Activated T-cell treated with anti-CD3 and anti-CD28 coated beads for 1 hour (primary cell): ENCODE data around the gene C8B.

Source experiments
- DNase-seq: peaks from one replicate; pipeline ENCODE4 v3.0.0-alpha.2; 2020; ENCODE audit warnings: low read depth

C8B gene

GRCh38 chr1:56931211-56931610 lies 34.6 kb downstream of the C8B start:
- DNase-seq = no peak

- no peak for DNase-seq
Measured at GRCh38 chr1:56929492-56929891, 36.3 kb downstream of the C8B start.

DNA sequence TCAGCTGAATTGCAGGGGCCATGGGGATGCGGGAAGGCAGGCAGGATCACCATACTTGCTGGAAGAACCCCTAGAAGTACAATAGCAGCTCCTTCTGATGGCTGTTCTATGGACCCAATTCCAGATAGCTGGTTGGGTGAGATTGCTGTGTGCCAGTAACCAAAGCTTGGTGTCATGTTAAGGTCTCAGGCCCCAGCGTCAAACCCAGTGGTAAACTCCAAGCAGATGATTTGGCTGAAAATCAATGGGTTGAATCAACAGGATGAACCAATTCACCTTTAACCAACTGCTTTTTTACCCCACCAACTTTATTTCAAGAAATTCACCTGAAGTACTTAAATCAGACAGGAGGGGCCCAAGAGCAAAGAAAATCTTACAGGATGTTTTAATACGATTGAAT lies 37.8 kb downstream of the C8B start:
- DNase-seq = no peak

DNA sequence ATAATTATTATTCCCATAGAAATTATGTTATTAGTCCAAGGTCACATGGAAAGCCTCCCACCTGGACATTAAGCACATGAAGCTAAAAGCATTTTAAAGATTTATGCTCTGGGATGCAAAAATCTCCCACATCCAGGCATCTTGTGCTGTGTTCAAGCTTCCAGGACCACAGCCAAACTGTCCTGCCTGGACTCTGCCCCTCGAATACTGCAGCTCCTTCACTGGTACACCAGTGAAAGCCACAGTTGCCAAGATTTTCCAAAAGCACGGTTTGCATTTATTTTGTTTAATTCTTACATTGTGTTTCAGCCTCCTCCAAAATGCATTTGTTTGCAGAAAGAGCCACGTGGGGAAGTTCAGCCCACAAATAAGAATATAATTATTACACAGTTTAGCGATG lies 38.6 kb downstream of the C8B start:
- DNase-seq = no peak

GRCh38 chr1:56925193-56925592 lies 40.6 kb downstream of the C8B start:
- DNase-seq = no peak

DNA sequence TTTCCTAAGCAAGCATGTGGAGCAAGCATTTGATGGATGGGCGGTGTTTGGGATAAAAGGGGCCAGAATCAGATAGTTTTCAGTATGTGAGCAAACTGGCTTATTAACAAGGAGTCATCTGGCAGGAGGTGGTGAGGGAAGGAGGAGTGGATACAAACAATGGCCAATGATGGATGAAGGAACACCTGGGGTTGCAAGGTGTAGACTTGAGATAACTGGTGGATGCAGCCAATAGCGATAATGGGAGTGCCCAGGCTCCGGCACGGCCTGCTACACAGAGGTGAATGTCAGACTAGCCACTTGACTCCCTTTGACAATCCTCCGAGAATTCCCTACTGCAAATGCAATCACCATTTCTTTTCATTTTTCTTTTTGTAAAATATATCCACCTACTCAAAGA lies 41.7 kb downstream of the C8B start:
- no peak for DNase-seq

- no peak for DNase-seq
Measured at GRCh38 chr1:56923201-56923600, 42.6 kb downstream of the C8B start.

DNA sequence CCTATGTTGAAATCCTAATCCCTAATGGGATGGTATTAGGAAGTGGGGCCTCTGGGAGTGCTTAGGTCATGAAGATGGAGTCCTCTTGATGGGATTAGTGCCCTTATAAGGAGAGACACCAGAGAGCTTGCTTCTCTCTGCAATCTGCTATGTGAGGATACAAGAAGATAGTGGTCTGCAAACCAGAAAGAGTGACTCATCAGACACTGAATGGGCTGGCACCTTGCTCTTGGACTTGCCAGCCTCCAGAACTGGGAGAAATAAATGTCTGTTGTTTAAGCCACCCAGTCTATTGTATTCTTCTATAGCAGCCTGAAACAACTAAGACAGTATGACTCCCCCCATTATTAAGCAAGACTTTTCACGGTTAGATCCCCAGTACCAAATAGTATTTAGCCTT lies 43.3 kb downstream of the C8B start:
- no peak for DNase-seq

- no peak for DNase-seq
Measured at GRCh38 chr1:56922070-56922469, 43.7 kb downstream of the C8B start.

GRCh38 chr1:56921479-56921878 lies 44.3 kb downstream of the C8B start:
- DNase-seq = no peak

DNA sequence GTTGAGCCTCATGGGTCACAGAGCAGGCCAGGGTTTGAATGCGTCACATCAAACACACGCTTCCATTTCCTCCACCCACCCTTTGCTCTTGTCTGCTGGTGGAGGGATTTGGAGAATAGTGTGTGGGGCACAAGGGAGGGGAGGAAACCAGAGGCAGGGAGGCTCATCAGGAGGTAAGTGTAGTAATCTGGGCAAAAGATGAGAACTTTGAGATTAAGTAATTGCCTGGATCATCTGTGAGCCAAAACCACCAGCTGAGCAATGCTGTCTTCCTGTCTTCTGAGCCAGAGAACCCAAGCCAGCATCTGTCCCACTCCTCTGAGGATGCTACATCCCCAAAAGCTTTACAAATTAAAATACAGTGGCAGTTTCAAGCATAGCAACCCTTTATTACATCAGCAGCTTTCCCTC lies 45.2 kb downstream of the C8B start:
- DNase-seq = no peak

DNA sequence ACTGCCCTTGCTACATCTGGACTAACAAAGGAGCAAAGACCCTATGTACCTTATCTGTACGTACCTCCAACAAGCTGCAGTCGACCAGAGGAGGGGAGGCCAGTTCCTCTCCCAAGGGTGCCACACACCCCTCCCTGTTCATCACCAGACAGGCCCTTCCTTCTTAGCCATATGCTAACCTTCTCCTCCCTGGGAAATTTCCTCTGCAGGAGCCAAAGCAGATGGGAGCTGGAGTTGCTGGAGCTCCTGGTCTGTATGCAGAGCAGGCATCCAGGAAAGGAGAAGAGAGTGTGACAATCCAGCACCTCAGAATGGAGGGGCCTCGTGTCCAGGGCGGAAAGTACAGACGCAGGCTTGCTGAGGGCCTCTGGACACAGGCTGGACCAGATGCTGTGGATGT lies 48.5 kb downstream of the C8B start:
- DNase-seq = no peak

DNA sequence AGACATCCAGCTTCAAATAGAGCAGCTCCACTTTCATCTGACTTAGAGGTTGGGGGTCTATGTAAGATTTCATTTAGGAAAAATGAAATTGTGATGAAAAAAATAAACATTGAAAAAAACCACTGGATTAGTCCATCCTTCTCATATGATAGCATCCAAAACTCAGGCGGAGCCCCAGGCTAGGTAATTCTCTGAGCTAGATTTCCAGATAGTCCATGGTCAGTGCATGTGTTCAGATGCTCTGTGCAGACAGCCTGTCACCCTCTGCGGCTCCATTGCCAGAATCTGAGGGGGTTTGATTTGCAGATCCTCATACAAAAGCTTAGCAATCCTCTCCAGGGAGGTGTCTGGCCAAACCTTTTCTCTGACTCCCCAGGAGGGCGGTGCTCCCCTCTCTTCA lies 49.2 kb downstream of the C8B start:
- DNase-seq = no peak

- DNase-seq = no peak
Measured at GRCh38 chr1:56915960-56916359, 49.9 kb downstream of the C8B start.

DNA sequence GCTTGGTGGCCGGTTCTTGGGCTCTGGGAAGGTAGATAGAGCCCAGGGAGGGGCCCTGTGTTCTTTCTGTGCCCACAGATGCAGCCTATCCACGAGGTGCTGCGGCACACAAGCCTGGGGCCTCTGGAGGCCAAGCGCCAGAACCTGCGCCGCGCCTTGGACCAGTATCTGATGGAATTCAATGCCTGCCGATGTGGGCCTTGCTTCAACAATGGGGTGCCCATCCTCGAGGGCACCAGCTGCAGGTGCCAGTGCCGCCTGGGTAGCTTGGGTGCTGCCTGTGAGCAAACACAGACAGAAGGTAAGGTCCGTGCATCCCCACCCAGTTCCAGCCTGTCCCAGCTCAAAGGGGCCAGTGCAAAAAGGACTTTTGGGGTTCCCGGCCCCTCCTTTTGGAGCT lies 53.5 kb downstream of the C8B start:
- DNase-seq = no peak

DNA sequence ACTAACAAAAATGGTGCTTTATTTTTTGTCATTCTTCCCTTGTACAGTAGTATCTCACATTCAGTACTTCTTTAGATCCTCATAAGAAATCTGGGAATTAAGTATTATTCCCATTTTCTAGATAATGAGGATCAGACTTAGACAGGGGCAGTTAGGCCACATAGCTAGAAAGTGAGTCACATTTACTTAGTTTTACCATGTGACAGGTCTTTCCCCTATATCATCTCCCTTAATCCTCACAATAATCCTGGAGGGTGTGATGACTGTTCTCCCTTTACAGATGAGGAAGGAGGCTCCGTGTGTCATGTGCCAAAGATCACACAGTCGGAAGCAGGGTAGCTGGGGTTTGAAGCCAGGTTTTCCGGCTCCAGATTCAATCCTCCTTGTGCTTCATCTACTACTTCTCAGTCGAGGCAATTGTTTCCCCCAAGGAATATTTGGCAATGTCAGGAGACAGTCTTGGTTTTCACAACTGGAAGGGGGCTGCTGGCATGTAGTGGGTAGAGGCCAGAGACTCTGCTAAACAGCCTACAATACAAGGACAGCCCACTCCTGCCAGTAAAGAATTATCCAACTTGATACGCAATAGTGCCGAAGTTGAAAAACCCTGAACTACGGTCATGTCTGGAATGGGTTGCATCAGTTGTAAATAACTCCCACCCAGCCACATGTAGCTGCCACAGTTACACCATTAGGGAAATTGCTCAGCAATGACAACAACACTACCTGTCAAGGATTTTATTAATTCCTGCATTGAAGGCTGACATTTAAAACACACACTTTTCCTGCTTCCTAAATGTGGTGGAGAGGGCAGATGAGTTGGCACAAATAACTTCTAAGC lies 54.5 kb downstream of the C8B start:
- no peak for DNase-seq

DNA sequence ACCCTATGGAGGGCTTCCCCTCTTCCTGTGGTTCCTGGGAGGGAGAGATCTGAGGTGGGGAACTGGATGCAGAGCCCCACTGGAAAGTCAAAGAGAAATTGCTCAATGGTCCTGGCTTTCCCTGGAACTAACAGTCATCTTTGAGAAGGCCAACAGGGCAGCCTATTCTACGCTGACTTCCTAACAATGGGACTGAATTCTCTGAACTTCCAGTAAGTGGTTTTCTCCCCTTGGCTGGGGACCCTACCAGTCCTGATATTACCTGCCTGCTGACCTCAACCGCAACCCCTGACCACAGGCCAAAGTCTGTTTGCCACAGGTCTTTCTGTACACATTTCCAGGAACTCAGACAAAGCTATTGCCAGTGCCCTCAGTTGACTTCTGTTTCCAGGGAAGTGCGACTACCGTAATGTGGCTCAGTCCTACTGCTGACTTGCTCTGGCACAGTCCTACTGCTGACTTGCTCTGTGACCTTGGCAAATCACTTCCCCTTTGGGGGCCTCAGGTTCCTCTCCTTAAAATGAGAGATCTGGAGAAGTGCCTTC lies 55.3 kb downstream of the C8B start:
- DNase-seq = no peak

DNA sequence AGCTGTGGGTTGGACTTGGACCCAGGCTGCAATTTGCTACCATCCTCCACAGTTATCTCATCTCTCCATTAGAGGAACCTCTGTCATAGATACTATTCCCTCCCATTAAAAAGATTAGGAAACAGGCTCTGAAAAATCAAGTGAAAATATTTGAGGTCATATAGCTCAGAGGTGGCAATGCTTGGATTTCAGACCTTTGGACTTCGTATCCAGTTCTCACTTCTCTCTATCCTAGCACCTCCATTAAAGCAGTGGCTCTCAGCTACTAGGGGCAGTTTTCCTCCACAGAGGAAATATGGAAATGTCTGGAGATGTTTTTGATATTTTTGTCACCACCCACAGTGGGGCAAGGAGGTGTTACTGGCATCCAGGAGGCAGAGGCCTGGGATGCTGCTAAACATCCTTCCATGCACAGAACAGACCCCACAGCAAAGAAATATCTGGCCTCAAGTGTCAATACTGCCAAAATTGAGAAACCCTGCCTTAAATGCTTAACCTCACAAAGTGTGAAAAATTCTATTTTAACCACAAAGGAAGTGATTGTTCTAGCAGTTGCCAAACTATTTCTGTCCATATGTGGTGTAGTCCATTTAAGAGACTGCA lies 57.1 kb downstream of the C8B start:
- DNase-seq = no peak

DNA sequence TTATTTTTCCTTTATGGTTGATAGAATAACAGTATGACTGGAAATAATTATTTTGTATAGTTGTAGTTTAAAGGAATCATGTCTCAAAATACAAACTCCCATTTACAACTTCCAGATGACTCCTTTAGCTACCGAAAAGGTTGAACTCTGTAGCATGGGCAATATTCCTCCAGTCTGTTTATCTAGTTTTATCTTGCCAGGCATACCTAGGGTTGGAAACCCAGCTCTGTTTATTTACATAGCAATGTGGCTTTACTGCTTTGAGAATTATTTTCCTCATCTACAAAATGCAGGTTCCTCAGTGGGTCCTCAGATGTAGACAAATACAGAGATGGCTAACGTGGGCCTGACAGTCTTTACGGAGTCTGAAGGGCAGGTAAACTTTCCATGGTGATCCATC lies 60.1 kb downstream of the C8B start:
- DNase-seq = no peak

- DNase-seq = no peak
Measured at GRCh38 chr1:56904663-56905397, 61.0 kb downstream of the C8B start.

DNA sequence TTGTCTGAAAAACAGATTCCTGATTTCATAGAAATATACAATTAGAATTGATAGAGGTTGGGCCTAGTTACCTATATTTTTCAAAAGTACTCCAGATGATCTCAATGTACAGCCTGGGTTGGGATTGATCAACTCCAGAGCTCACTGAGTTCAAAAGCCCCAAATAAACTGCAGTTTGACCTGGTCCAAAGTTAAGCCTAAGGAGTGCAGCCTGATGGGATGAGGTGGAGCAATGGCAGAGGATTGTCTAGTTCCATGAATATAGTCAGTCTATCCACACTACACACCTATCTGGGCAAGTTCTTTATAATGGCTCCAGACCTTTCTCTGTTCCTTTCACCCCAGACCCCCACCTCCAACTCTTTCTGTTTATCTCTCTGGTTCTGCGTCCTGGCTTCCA lies 62.0 kb downstream of the C8B start:
- DNase-seq = no peak

DNA sequence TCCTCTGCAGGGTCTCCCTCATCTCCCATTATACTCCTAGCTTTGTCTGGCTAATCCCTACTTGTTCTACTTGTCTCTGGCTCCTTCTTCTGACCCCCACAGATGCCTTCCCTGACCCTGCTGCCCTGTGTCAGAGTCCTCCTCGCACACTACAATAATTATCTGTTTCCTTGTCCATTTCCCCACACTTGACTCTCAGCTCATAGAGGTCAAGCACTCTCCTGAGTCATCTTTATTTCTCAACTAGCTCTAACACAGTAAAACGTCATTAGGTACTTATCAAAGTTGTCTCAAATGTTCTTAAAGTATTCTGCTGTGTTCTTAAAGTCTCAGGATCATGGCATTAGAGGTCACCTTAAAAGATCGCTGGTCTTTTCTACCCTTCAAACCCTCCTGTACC lies 64.1 kb downstream of the C8B start:
- no peak for DNase-seq

DNA sequence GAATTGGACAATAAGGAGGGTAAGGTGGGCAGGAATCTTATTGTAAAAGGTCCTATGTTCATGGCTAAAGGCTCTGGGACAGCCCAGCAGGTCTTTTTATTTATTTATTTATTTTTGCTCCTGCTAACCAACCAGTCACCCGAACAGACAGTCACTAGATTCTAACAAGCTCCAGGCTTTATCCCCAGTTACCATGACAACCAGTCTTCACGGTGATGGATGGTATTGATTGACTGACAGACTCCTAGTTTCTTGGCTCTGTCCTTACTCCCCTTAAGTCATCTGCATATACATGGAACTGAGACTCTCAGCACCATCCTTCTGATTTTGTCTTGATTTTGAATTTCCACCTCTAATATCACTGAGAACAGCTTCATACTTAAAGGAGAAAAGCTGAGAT lies 66.9 kb downstream of the C8B start:
- no peak for DNase-seq
